HG03432 (cell line): ENCODE results near the gene NUDT3.

Experiments used
- ATAC-seq: cut with Tn5 transposase; IDR thresholded peaks from one replicate; pipeline ENCODE4 v1.9.1; 2021; ENCODE audit warnings: mild to moderate bottlenecking, moderate library complexity; ENCODE audit not compliant: unreplicated experiment

Gene NUDT3

DNA sequence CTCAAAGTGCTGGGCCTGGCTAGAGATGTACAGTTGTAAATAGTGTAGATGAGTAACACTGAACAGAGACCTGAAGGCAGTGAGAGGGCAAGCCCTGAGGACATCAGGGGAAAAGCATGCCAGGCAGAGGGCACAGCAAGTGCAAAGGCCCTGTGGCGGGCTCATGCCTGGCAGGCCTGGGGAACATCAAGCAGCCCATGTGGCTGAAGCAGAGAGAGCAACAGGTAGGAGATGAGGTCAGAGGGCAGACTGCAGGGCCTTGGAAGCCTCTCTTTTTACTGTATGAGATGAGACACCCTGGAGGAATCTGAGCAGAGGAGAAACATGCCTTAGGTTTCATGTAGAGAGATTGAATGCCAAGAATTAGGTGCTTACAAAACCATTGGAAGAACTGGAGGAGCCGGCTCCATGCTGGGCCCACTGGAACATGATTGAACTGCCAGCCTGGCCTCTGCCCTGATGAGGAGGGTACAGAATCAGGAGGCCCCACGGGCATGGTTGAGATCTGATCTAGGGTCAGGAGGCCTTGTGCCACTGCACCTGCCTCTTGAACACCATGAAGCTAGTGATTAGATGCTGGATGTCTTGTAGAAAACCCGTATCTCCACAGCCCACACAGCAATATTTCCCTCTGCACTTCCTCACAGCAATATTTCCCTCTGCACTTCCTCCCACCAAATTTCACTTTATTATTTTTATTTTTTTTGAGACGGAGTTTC is 161.7 kb downstream of the NUDT3 start:
- no peak for ATAC-seq

DNA sequence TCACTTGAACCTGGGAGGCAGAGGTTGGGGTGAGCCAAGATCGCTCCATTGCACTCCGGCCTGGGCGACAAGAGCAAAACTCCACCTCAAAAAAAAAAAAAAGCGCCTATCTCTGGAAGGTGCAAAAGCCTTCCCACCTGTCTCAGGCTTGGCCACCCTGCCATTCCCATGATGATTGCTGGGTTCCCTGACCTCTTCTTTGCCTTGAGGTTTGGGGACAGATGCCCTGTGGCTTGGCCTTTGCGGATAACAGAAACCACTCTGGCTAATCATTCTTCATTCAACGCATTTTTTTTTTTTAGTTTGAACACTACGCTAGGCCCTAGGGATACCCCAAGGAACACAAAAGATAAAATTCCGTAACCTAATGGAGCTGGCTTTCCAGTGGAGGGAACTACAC is 162.6 kb downstream of the NUDT3 start:
- no peak for ATAC-seq
